NCI-H1417 treated with DMSO at 0.1 percent for 48 hours (cell line): Measurements from ENCODE around the gene CRIM1.

Experiments
- DNase-seq: peaks from one replicate; lab custom pipeline; 2025; lab: John Stamatoyannopoulos, UW

The CRIM1 gene

GRCh38 chr2:36520431-36520830, 164.9 kb downstream of the CRIM1 start:
- DNase-seq: no peak

- DNase-seq: no peak
These were observed 167.6 kb downstream of the CRIM1 start for GRCh38 chr2:36523153-36523552.

DNA sequence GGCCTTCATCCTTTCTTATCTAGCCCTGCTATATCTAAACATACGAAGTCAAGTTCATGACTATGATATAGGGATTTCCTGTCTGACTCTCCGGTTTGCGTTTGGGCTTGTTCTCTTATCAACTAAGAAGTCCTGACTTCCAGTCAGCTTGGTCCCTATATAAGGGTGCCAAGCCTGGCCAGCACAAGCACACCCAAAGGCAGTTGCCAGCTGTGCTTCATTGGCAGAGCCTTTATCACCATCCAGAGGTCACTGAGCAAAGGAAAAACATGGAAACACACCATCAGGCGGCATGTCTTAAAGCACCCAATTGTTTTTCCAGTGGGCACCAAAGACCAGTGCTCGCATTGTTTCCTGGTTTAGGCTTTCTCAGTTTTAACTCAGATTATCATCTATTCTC, 169.7 kb downstream of the CRIM1 start:
- no peak for DNase-seq

DNA sequence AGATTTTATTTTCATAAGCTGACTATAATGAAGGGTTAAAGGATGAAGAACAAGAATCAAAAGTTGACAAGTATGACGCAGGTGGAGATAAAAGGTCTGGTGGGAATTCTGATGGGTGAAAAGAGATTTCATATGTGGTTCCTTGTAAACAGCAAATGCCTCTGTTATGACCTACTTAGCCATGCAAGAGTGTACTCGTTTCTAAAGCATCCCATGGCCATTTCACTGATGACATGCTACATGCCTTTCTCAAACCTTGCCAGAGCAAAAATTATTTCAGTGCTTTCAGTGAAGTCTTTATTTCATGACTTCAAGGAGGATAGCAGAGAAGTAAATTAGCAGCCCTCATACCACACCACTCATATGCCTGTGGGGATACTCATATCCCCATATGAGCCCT, 170.6 kb downstream of the CRIM1 start:
- DNase-seq: no peak

DNA sequence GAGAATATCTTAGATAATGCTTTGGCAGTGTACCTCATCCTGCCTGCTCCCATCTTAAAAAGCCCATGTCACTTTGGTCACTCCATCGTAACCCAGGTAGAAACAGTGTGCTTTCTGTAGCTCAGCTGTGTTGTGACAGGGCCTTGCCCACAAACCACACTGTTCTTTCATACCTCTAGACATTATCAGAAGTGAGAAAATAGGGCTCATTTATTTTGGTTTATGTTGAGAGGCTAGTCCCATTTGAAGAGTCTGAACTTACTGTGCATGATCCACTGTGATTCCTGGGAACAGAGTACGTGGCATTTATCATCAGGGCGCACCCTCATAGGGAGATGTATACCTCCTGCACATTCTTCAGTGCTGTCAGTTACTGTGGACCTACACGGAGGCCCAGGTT, 172.7 kb downstream of the CRIM1 start:
- no peak for DNase-seq

DNA sequence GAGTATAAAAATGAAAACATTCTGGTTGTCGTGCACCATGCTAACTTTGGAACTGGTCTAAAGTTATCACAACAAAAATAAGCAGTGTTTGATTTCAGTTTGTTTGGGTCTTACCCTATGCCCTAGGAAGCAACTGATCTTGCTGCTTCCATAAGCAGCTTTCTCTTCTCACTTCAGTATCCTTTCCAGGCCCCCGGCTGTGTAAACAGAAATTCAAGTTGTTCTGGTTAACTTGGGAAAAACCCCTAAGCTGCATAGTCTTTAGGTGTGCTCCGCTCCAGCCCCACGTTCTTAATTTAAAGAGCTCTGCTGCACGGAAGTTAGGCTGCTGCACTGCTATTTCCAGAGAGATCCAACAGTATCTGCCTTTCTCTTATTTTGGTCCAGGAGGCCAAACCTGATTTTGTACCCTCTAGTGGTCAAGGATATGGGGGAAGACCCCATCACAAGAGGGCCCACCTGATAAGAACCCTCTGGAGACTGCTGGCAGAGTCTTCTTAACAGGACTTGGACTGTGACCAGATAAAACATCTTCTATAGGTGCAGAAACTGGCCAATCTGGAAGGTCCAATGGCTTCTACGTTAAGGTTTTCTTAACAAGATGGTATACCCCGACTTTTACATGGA, 173.3 kb downstream of the CRIM1 start:
- DNase-seq: no peak

DNA sequence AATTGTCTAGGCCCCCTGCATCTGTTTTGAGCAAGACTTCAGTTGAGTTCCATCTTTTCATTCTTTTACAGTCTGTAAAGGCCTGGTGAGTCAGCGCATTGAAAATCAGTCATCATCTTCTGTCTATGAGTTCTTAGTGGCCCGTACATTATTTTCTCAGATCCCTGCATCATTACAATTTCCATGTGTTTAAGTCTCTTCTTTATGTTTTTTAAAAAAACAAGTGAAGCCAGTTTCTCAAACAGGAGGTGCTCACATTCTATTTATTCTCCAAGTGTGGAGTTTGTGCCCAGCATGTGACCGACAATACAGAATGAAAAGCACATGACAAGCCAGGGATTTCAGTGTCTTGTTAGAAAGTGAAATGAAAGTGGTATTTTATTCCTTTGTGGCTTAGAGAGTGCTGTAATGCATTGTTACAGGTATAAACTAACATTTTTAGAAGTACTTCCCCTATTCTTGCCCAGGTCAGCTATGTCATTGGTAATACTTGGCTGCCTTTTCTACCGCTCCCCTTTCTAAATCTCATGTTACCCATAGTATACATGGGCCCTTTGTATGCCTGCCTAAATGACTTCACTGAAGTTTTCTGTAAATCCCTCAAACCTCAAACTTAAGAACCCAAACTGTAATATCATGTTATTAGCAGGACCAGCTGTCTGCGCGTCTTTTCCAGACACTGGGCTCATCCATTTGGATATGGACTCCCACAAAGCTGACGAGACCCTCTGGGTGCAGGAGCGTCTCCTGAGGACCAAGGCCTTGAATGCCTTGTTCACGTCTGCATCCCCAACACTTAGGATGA, 174.8 kb downstream of the CRIM1 start:
- no peak for DNase-seq

DNA sequence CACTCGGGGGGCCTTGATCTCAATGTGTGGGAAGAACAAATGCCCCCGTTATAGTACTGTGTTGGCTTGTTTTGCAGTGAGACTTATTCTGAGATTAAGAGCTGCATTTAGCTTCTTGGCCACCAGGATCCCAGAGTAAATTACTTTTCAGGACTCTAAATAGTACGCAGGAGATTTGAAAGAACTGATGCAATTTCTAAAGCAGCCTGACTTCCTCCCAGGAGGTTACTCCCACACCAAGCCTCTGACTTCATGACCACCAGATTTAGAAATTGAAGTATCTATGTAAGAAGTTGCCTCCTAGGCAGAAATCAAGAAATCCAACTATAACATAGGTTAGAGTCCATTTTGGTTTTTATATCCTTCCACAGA, 175.4 kb downstream of the CRIM1 start:
- DNase-seq: no peak

DNA sequence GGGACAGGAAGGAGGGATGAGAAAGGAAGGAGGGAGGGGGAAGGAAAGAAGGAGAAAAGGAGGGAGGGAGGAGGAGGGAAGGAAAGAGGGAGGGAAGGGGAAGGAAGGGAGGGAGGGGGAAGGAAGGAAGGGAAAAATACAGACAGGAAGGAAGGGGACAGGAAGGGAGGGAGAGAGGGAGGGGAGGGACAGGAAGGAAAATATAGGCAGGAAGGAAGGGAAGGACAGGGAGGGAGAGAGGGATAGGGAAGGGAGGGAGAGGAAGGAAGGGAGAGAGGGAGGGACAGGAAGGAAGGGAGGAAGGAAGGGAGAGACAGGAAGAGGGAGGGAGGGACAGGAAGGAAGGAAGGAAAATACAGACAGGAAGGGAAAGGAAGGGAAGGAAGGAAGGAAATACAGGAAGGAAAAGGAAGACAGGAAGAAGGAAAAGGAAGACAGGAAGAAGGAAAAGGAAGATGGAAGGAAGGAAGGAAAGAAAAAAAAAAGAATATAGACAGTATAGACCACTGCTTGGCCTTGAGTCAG, 178.8 kb downstream of the CRIM1 start:
- no peak for DNase-seq

GRCh38 chr2:36535099-36535498, 179.5 kb downstream of the CRIM1 start:
- no peak for DNase-seq

DNA sequence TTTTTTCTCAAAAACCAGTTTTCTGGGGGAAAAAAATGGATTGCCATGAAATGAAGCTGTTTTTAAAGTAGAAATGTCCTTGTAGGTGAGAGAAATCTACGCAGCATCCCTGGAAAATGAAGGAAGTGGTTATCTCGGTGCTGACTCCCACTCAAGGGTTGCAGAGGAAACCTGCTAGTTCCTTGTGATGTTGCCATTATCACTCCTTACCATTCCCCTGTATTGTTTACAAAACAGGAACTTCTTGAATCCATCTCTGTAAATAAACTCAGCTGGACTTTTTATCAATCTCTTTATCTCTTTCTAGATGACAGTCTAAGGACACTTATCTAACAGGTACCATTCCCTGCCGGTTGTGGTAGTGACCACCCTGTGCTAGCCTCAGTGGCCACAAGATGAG, 181.2 kb downstream of the CRIM1 start:
- no peak for DNase-seq

GRCh38 chr2:36538335-36538734, 182.8 kb downstream of the CRIM1 start:
- peak; percentile 29 for DNase-seq

DNA sequence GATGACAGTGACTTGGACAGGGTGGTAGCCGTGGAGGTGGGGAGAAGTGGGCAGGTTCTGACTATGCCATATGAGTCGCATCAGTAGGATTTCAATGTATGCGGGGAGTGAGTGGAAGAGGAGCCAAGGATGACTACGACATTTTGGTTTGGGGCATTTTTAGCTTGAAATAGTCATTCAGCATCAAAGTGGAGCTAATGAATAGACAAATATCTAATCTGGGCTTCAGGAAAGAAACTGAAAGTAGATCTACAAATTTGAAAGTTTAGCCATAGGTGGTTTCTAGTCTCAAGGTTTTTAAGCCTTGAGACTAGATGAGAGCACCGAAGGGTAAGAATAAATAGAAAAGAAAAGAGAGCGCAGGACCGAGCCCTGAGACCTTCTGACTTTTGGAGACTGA, 184.1 kb downstream of the CRIM1 start:
- no peak for DNase-seq

DNA sequence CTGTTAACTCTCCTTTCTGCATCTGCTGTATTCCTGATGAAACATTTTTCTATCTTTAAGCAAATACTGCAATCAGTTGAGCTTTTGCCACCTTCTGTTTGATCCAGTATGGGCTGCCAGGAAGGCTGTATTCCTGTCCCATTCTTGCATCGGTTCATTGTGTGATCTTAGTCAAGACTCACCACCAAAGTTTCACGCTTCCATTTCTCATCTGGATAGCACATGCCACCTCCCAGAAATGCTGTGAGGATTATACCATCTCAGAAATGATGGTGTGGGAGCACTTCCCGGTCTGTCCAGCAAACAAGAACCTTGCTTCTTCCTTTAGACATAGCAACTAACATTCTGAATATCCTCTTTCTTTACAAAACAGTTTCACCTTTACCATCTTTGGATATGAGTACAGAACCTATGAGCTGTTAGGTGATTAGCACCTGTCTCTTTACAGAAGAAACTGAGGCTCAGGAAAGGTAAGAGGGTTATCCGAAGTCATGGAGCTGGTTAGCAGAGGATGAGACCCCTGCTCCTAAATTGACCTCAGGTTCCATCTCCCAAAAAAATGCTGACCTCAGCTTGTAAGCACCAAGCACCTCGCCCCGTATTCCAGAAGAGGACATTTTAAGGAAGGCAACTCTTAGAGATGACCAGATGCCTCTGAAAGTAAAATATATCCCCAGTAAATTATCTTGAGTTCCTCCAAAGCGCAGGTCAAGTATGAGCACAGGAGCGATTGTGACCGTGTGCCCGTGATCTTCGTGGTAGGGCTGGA, 185.6 kb downstream of the CRIM1 start:
- no peak for DNase-seq

- DNase-seq: no peak
These were observed 186.5 kb downstream of the CRIM1 start for GRCh38 chr2:36541891-36542595.

DNA sequence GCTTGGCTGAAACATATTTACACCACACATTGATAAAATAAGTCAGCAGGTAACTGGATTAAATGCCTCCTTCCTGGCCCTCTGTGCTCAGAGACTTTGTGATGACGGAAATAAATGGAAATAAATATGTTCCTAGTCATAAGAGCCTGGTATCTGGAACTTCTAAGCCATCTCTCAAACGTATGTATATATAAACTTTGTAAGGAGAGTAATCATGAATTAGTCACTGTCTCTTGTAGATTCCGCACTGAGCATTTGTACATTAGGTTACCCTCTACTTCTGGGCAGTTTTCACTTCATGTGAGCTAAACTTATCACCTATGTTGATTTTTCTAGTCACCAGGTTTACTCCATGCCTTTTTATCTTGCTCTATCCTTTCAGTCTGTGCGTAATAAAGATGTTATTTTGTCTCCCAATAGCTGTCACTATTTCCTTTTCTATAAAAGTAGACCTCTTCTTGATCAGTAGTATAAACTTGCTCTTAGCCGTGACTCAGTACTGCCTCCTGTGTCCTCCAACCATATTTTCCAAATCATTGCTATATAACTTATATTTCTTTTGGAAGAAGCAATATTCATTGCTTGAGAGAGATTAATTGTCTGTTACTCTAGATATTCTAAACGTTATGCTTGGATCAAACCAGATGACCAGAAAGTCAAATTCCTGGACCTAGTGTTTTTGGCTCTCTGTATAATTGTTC, 189.2 kb downstream of the CRIM1 start:
- DNase-seq: no peak

DNA sequence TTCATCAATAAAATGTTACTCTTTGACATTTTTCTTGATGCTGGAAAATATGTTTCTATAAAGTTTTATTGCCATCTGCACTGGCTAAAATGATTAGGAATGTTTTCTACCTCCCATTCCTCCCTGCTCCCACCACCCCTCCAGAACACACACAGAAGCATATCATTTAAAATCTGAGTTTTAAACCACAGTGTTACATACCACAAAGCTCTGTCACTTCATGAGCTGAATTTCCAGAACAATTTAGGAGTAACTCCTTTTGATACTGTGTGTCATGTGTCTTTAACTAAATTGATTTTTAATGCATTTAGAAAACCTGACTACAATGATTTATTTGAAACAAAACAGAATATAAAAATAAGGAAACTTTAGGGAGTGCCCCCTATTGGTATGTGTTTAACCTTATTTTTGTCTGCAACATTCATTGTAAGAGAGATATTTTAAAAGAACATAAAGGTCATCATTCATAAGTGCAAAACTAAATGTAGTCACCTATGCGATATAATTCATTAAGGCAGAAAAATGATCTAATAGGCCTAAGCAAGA, 190.4 kb downstream of the CRIM1 start:
- DNase-seq: no peak

GRCh38 chr2:36547906-36548305, 192.3 kb downstream of the CRIM1 start:
- DNase-seq: no peak

GRCh38 chr2:36549165-36549574, 193.6 kb downstream of the CRIM1 start:
- no peak for DNase-seq

- DNase-seq: no peak
These were observed 194.4 kb downstream of the CRIM1 start for GRCh38 chr2:36550006-36550405.

GRCh38 chr2:36553683-36554082, 198.1 kb downstream of the CRIM1 start:
- no peak for DNase-seq
